ENCODE results near the gene MAPK10.

- TF ChIP-seq NR1H2 (CRISPR knock-in tag; IDR thresholded peaks at IDR 0.05), result no peak
- no peak for TF ChIP-seq CTCF (IDR thresholded peaks at IDR 0.05)
- no peak for TF ChIP-seq ZNF532 (CRISPR knock-in tag; IDR thresholded peaks at IDR 0.05; ENCODE audit: borderline replicate concordance)
Observed at GRCh38 chr4:86131456-86131855, 228.4 kb downstream of the MAPK10 start.

Data from WTC11 (cell line).